LNCAP (cell line): ENCODE data around the gene EXD3.

Experiments
- TF ChIP-seq, protein P1 (sequence below): fragments of 450-650 bp; IDR thresholded peaks from 2 replicates; pipeline ENCODE4 v1.5.1; 2017; ENCODE audit warnings: mild to moderate bottlenecking

Gene EXD3

GRCh38 chr9:137427454-137428310 is 4.7 kb upstream of the EXD3 start:
- TF ChIP-seq, protein P1, sequence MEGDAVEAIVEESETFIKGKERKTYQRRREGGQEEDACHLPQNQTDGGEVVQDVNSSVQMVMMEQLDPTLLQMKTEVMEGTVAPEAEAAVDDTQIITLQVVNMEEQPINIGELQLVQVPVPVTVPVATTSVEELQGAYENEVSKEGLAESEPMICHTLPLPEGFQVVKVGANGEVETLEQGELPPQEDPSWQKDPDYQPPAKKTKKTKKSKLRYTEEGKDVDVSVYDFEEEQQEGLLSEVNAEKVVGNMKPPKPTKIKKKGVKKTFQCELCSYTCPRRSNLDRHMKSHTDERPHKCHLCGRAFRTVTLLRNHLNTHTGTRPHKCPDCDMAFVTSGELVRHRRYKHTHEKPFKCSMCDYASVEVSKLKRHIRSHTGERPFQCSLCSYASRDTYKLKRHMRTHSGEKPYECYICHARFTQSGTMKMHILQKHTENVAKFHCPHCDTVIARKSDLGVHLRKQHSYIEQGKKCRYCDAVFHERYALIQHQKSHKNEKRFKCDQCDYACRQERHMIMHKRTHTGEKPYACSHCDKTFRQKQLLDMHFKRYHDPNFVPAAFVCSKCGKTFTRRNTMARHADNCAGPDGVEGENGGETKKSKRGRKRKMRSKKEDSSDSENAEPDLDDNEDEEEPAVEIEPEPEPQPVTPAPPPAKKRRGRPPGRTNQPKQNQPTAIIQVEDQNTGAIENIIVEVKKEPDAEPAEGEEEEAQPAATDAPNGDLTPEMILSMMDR, result no peak

GRCh38 chr9:137426018-137426681 is 3.2 kb upstream of the EXD3 start:
- TF ChIP-seq, protein P1, result no peak

DNA sequence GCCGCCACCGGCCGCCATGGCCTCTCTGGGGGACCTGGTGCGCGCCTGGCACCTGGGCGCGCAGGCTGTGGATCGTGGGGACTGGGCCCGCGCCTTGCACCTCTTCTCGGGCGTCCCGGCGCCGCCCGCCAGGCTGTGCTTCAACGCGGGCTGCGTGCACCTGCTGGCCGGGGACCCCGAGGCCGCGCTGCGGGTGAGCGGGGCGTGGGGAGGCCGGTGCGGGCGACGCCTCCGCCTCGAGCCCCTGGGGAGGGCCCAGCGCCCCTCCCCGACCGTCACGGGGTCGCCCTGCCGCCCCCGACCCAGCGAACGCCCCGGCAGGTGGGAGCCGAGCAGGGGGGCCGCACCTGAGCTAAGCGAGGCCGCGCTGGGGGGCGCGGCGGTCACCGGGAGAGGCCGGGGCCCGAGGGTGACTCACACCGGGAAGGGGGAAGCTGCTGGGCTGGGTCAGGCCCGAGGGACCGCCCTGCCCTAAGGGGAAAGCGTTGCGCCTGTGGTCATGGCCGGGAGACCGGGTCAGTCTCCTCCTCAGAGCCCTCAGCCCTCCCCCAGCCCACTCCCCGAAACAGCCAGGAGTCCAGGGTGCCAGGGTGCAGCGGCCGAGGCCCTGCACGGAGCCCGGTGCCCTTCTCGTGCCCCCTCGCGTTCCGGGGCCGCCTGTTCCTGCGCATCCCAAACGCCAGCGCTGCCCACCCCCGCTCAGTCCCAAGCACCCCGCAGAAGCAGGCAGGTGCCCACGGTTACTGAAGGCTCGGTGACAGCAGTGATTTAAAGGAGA is 741 bp upstream of the EXD3 start:
- TF ChIP-seq, protein P1, result peak; percentile 34; the same call in 1 of the 2 replicates

GRCh38 chr9:137421838-137422603 is 941 bp downstream of the EXD3 start:
- TF ChIP-seq, protein P1, result no peak

GRCh38 chr9:137417161-137418021 is 5.6 kb downstream of the EXD3 start:
- TF ChIP-seq, protein P1, result no peak

DNA sequence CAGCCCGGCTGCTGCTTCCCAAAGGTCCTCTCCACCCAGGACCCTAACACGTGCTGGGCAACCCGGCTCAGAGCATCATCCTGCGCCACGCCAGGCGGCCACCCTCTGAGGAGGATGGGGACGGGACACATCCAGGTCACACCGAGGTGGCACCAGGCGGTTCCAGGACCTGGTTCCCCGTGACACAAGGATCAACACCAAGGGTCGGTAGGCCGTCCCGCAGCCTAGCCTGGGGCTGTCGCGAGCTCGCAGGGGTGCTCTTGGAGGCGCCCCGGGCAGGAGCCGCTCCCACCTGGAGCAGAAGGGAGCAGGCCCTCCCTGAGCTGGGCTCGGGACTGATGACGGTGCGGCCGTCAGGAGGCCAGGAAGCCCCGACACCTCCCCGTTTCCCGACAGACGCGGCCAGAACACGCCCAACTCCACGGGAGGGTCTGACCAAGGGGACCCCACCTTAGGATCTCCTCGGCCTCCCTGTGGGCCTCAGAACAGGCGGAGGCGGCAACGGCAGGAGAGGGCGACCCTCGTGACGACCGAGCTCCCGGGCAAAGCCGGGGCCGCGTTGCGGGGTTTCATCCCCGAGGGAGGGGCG is 6.3 kb downstream of the EXD3 start:
- TF ChIP-seq, protein P1, result no peak
